ENCODE data around the gene TOM1L2.

Gene TOM1L2

GRCh38 chr17:17836250-17836817, 135.9 kb downstream of the TOM1L2 start:
- peak; percentile 97 for DNase-seq (ENCODE audit: low read depth, low spot score)

GRCh38 chr17:17835415-17836249, 136.6 kb downstream of the TOM1L2 start:
- no peak for DNase-seq (ENCODE audit: low read depth, low spot score)

- no peak for DNase-seq (ENCODE audit: low read depth, low spot score)
Observed at GRCh38 chr17:17834974-17835373, 137.2 kb downstream of the TOM1L2 start.

- no peak for DNase-seq (ENCODE audit: low read depth, low spot score)
Observed at GRCh38 chr17:17833658-17834357, 138.4 kb downstream of the TOM1L2 start.

GRCh38 chr17:17832032-17832363, 140.2 kb downstream of the TOM1L2 start:
- no peak for DNase-seq (ENCODE audit: low read depth, low spot score)

- DNase-seq (ENCODE audit: low read depth, low spot score), result no peak
Observed at GRCh38 chr17:17831208-17832031, 140.8 kb downstream of the TOM1L2 start.

GRCh38 chr17:17830740-17831207, 141.4 kb downstream of the TOM1L2 start:
- no peak for DNase-seq (ENCODE audit: low read depth, low spot score)

GRCh38 chr17:17830269-17830567, 142.0 kb downstream of the TOM1L2 start:
- no peak for DNase-seq (ENCODE audit: low read depth, low spot score)

- no peak for DNase-seq (ENCODE audit: low read depth, low spot score)
Observed at GRCh38 chr17:17827826-17828621, 144.2 kb downstream of the TOM1L2 start.

- no peak for DNase-seq (ENCODE audit: low read depth, low spot score)
Observed at GRCh38 chr17:17826942-17827785, 145.0 kb downstream of the TOM1L2 start.

GRCh38 chr17:17826342-17826713, 145.9 kb downstream of the TOM1L2 start:
- no peak for DNase-seq (ENCODE audit: low read depth, low spot score)

- DNase-seq (ENCODE audit: low read depth, low spot score), result no peak
Observed at GRCh38 chr17:17824783-17825614, 147.2 kb downstream of the TOM1L2 start.

GRCh38 chr17:17824119-17824782, 147.9 kb downstream of the TOM1L2 start:
- no peak for DNase-seq (ENCODE audit: low read depth, low spot score)

GRCh38 chr17:17823433-17824118, 148.6 kb downstream of the TOM1L2 start:
- DNase-seq (ENCODE audit: low read depth, low spot score), result peak; percentile 92

- DNase-seq (ENCODE audit: low read depth, low spot score), result no peak
Observed at GRCh38 chr17:17822616-17823015, 149.6 kb downstream of the TOM1L2 start.

- DNase-seq (ENCODE audit: low read depth, low spot score), result no peak
Observed at GRCh38 chr17:17822189-17822588, 150.0 kb downstream of the TOM1L2 start.

GRCh38 chr17:17820463-17821158, 151.6 kb downstream of the TOM1L2 start:
- DNase-seq (ENCODE audit: low read depth, low spot score), result no peak

GRCh38 chr17:17820046-17820445, 152.2 kb downstream of the TOM1L2 start:
- DNase-seq (ENCODE audit: low read depth, low spot score), result no peak

Measured in ELF-1 (cell line).